A673 (cell line): ENCODE data around the gene NLGN3. TPM values are rescaled to one million over a fixed set of nuclear protein-coding genes. Genes with fewer than 3 reads are reported as not detected.

Experiments
- BruUV-seq: library from RNA; stranded (reverse); fragments of 400-500 nt; replicated peaks from 2 replicates; lab custom pipeline; 2021; lab: Mats Ljungman, UMichigan
- CTCF ChIA-PET: fragments of 300-600 bp; sonication (Branson Sonifier 250); formaldehyde crosslinking; loops from one replicate; lab custom pipeline; 2022; ENCODE audit warnings: antibody characterized with exemption; lab: Charles Lee
- POLR2A ChIA-PET: fragments of 300-600 bp; sonication (Branson Sonifier 250); formaldehyde crosslinking; loops from one replicate; lab custom pipeline; 2022; ENCODE audit warnings: antibody characterized with exemption; ENCODE audit not compliant: low non-redundant PET; lab: Charles Lee
- DNase-seq: peaks from one replicate; pipeline ENCODE4 v3.0.0-alpha.2; 2015; ENCODE audit warnings: low spot score
- H3K27ac ChIP-seq: fragments of 200-600 bp; sonication (generic); 2 replicates; pipeline ENCODE4 v1.5.1; 2016; ENCODE audit warnings: mixed run types, low read depth, mild to moderate bottlenecking, mixed read lengths, antibody characterized with exemption, low read length; ENCODE audit not compliant: poor library complexity, severe bottlenecking
- H3K27me3 ChIP-seq: fragments of 200-600 bp; sonication (generic); replicated peaks from 2 replicates; pipeline ENCODE4 v1.6.1; 2017; ENCODE audit warnings: mixed run types, low read depth, mild to moderate bottlenecking, mixed read lengths, antibody characterized with exemption, low read length; ENCODE audit not compliant: insufficient read depth, poor library complexity
- H3K36me3 ChIP-seq: fragments of 200-600 bp; sonication (generic); 2 replicates; pipeline ENCODE4 v1.6.1; 2016; ENCODE audit warnings: mixed run types, mild to moderate bottlenecking, mixed read lengths, antibody characterized with exemption, low read length; ENCODE audit not compliant: insufficient read depth, poor library complexity, severe bottlenecking
- H3K4me1 ChIP-seq: fragments of 200-600 bp; sonication (generic); 2 replicates; pipeline ENCODE4 v1.6.1; 2017; ENCODE audit warnings: mixed run types, mild to moderate bottlenecking, mixed read lengths, antibody characterized with exemption, low read length; ENCODE audit not compliant: insufficient read depth, poor library complexity, severe bottlenecking
- H3K4me3 ChIP-seq: fragments of 200-600 bp; sonication (generic); 2 replicates; pipeline ENCODE4 v1.5.1; 2016; ENCODE audit warnings: low read depth, mixed run types, mild to moderate bottlenecking, mixed read lengths, low read length; ENCODE audit not compliant: poor library complexity, severe bottlenecking
- H3K9me3 ChIP-seq: fragments of 200-600 bp; sonication (generic); 2 replicates; pipeline ENCODE4 v1.6.1; 2016; ENCODE audit warnings: mixed run types, low read depth, mild to moderate bottlenecking, mixed read lengths, antibody characterized with exemption, low read length; ENCODE audit not compliant: poor library complexity, severe bottlenecking
- EZH2 ChIP-seq: fragments of 200-600 bp; sonication (generic); IDR thresholded peaks from 2 replicates; pipeline ENCODE4 v1.6.1; 2017; ENCODE audit warnings: borderline replicate concordance, low read depth, mild to moderate bottlenecking, mixed read lengths, antibody characterized with exemption, low read length; ENCODE audit not compliant: poor library complexity, severe bottlenecking
- intact Hi-C: fragments of 100-400 bp; cut with micrococcal nuclease; formaldehyde crosslinking; loops from one replicate; pipeline ENCODE4 v1.10.0; 2022; ENCODE audit not compliant: unreplicated experiment
- total RNA-seq: library from RNA; stranded (reverse); gene quantifications from 2 replicates; pipeline ENCODE4 v1.2.3, GENCODE V29; 2021
- TF ChIP-seq, protein P1 (sequence below): fragments of 300-800, 200-600 bp; sonication (generic); conservative IDR thresholded peaks from 2 replicates; pipeline ENCODE4 v1.5.1; 2017; ENCODE audit warnings: low read depth, mild to moderate bottlenecking, antibody characterized with exemption, low read length, moderate library complexity, mixed read lengths

NLGN3 gene
- total RNA-seq, 1 experiment from 2014 or later, result 1.2 TPM

DNA sequence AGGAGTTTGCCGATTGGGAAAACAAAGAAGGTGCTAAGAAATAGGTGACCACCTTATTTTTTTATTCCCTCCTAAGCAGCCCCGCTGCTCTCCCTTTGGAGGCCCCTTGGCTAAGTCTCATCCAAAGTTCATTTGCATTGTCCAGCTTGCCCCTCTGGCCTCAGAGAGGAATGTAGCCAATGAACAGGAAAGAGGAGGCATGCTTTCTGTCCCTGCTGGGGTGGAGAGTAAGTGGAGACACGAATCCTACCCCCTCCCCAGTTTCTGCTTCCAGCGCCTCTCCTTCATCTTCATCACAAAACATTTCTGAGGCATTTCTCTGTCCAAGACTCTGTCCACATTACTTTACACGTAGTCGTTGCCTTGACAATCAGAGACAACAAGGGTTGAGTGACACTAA, 38.7 kb downstream of the NLGN3 start:
- ChIA-PET CTCF (no interaction called here), POLR2A (no interaction called here)
- no peak overlapping the region for H3K27ac ChIP-seq
- DNase-seq, result no peak
- peaks cover 8% of the 10 kb centered on the region for H3K4me1 ChIP-seq
- H3K27me3 ChIP-seq, result no peaks in the 10 kb centered on the region
- no peaks in the 10 kb centered on the region for H3K9me3 ChIP-seq
- BruUV-seq, result no TSS peak
- no peaks in the 10 kb centered on the region for H3K36me3 ChIP-seq
- H3K4me3 ChIP-seq, result no peak overlapping the region
- TF ChIP-seq EZH2, result no peak
- TF ChIP-seq, protein P1, sequence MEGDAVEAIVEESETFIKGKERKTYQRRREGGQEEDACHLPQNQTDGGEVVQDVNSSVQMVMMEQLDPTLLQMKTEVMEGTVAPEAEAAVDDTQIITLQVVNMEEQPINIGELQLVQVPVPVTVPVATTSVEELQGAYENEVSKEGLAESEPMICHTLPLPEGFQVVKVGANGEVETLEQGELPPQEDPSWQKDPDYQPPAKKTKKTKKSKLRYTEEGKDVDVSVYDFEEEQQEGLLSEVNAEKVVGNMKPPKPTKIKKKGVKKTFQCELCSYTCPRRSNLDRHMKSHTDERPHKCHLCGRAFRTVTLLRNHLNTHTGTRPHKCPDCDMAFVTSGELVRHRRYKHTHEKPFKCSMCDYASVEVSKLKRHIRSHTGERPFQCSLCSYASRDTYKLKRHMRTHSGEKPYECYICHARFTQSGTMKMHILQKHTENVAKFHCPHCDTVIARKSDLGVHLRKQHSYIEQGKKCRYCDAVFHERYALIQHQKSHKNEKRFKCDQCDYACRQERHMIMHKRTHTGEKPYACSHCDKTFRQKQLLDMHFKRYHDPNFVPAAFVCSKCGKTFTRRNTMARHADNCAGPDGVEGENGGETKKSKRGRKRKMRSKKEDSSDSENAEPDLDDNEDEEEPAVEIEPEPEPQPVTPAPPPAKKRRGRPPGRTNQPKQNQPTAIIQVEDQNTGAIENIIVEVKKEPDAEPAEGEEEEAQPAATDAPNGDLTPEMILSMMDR, result no peak
- intact Hi-C loops, result no loop called here

DNA sequence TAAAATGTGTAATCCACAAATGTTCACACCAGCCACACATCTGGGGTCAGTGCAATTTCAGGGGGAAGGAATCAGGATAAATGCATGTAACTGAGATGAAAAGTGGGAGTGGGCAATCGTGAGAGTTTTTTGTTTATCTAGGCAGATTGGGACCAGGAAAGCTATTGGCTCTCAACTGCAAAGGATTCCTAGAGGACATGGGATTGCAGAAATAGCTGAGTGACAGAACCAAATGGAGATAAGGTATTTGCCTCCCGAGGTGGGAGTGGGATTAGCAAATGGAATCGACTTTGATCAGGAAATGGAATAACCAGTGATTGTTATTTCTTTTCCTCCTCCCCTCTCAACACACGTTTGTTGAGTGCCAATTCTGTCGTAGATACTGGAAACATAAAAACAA, 39.5 kb downstream of the NLGN3 start:
- Histone ChIP-seq H3K9me3 (no peaks in the 10 kb centered on the region), H3K4me1 (peaks cover 8% of the 10 kb centered on the region), H3K36me3 (no peaks in the 10 kb centered on the region), H3K4me3 (no peak overlapping the region), H3K27ac (no peak overlapping the region), H3K27me3 (no peaks in the 10 kb centered on the region)
- ChIA-PET CTCF (no interaction called here), POLR2A (no interaction called here)
- BruUV-seq, result no TSS peak
- TF ChIP-seq EZH2, result no peak
- TF ChIP-seq, protein P1, result no peak
- no peak for DNase-seq
- intact Hi-C loops, result no loop called here

DNA sequence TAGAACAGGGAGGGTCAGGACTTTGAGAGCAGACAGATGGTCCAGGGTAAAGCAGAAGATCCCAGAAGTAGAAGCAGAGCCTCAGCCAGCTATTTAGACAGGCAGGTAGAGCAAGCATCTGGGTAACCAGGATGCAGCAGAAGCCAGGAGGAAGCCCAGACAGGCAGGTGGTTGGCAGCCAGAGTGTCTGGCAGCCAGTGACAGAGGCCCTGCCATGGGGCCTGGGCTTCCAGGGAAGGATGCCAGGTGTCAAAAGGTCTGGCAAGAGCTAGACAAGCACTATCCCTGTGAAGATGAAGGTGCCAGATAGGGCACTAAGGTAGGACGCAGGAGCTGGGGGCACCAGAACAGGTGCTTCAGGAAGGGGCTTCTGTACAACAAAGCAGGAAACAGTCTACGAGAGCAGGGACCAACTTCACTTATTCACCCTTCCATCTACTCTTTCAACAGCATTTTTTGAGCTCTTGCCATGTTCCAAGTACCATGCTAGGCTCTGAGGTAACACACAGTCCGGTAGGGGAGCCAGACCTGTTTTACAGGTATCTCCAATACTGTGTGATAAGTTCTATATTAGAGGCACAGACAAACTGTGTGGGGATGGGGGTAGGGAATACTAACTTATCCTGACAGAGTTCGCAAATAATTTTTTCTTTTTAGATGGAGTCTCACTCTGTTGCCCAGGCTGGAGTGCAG, 40.3 kb downstream of the NLGN3 start:
- Histone ChIP-seq H3K27ac (no peak overlapping the region), H3K27me3 (no peaks in the 10 kb centered on the region), H3K4me1 (peaks cover 8% of the 10 kb centered on the region), H3K9me3 (no peaks in the 10 kb centered on the region), H3K4me3 (no peak overlapping the region), H3K36me3 (no peaks in the 10 kb centered on the region)
- BruUV-seq, result no TSS peak
- no peak for DNase-seq
- ChIA-PET POLR2A (no interaction called here), CTCF (no interaction called here)
- TF ChIP-seq EZH2, result no peak
- TF ChIP-seq, protein P1, result no peak
- intact Hi-C loops, result no loop called here
